Ramos (cell line): Measurements from ENCODE around the gene HRH1.

ENCODE experiments used
- in situ Hi-C: fragments of 300-500 bp; cut with MboI; formaldehyde crosslinking; loops from one replicate; pipeline ENCODE4 v1.14.3; 2022; ENCODE audit warnings: low sequenced_read_pairs; ENCODE audit not compliant: unreplicated experiment

The HRH1 gene

DNA sequence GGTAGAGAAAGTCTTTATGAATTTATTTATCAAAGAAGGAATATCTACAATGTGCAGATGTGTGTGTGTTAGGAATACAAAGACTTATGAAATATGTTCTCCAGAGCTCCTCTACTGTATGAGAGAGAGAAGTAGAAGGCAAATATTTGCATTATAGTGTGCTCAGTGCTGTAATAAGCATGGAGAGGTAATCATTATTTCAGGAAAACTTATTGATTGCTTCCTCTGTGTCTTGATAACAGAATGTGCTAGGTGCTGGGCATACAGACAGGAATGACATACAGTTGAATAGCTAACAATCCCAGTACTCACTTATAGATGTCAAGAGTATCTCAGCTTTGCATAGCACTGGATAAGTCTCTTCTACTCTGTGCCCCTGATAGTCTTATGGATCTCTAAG lies 148.2 kb downstream of the HRH1 start:
- in situ Hi-C loops: no loop called here

DNA sequence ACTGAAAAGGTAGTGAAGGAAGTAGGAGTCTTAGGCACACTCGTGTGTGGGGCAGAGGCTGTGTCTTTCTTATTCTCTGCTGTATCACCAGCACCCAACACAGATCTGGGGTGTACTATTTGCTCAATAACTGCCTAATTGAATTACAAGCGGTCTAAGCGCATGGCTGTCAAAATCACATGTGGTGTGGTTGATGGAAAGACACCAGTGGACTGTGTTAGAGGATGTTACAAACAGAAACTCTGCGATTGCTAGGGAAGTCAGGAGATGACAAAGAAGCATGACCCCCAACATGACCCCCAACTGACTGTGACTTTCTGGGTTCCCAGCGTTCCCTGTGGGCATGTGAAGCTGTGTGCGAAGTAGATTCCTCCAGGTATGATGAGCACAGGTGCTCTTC lies 149.9 kb downstream of the HRH1 start:
- in situ Hi-C loops: no loop called here

DNA sequence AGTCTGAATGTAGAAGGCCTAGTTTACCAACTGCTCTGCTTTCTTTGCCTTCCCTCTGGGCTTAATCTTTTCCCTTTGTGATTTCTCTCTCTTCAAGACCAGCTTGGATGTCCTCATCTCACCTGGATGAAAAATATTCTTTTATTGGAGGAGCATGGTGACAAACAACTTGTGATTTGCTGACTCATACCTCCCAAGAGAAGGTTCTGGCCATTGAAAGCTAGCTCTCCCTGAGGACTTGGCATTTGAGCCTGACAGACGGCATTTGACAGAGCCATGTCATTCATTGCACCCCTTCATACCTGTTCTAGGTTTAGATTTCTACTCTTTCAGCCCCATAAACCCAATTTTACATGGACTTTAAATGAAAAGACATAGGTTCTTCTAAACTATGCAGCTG lies 151.2 kb downstream of the HRH1 start:
- in situ Hi-C loops: no loop called here

DNA sequence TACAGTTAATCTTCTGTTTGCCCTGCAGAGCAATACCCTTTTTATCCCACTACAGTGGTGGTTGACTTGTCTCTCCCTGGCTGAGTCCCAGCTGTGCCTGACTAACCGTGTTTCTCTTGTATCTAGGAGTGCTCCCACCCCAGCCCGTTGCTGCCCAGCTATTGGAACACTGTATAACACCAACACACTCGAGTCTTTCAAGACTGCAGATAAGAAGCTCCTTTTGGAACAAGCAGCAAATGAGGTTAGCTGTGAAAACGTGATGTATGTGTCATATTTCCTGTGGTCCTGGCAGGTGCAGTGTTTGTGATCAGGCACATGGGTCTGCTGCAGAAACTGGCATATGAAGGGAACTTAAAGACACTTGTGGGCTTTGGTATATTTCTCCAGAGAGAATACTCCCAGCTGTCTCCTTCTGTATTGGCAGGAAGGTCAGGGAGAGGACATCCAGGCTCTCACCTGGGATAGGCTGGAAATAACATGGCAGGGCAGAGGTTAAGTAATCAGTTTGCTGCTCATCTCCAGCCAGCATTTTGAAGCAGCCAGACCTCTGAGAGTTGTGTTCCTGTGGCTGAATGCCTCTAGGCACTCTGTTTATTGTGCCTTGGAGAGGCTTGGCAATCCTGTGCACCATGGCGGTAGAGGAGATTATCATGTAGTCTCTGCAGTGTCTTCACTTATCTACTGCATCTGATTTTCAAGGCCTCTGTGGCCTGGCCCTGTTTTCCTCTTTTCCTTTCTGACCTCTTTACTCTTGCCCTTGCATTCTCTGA lies 152.7 kb downstream of the HRH1 start:
- in situ Hi-C loops: no loop called here

DNA sequence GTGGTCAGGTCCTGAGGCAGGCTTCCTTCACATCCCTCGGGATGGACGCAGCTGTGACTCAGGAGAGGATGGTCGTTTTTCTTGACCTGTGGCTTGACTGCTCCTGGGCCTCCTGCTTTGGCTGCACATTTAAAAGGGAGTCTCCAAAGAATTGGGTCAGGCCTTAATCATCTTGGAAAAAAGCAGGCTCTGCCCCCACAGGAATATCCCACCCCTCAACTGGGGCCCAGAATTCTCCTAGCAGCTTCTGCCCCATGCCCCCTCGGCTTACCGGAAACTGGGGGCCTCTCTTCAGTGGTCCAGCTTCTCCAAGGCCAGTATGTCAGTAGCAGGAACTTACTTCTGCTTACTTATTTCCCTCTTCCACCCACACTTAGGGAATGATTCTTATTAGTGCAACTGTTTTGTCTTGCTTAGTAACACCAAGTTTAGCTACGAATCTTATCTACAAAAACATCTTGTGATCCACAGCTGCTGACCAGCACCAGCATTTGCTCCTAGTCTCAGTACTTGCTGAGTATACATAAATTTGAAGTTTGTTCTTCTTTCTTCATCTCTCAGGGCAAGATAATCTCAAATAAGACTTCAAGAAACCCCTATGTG lies 153.6 kb downstream of the HRH1 start:
- in situ Hi-C loops: no loop called here

DNA sequence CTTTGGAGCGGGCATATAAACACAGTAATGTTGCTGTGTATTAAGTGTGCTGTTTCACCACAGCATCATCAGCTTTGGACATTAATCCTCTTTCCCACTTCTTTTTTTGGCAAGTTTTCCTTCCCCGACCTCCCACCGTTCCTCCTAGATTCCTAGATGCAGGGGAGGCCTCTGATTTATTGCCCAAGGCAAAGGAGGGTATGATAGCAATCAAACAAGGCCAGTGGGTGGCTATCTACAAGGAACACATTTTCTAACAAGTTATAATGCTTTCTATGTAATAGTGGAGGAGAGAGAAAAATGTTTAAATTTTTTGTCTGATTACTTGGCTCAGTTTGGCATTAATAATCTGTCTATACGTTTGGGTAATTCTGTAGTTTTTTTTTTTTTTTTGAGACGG lies 156.0 kb downstream of the HRH1 start:
- in situ Hi-C loops: no loop called here

DNA sequence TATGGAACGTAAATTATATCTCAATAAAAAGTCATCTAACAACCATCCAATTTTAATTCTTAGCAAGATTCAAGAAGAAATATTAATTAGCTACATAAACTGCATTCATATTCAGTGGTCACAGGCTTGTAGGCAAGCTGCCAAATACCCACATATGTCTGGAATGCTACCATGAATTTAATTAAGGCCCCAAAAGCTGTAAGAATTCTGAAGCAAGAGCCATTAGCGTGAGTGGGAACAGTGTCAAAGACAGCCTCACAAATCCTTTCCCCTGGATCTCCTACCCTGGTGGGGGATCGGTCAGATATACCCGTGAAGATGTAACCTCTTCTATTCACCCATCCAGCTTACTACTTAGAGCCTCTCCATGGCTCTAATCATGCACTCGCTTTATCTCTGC lies 157.9 kb downstream of the HRH1 start:
- in situ Hi-C loops: no loop called here
